WTC11 (cell line): ENCODE data around the gene SPACA9. TPM values are rescaled to one million over a fixed set of nuclear protein-coding genes. Genes with fewer than 3 reads are reported as not detected.

Experiments used
- ATAC-seq: fragments of 200-7000 bp; cut with Tn5 transposase; 2 replicates; pipeline ENCODE4 v1.10.0; 2021; ENCODE audit warnings: mild to moderate bottlenecking, moderate library complexity
- CTCF ChIA-PET: fragments of 300-600 bp; sonication (Branson Sonifier 250); formaldehyde crosslinking; loops from one replicate; lab custom pipeline; 2021; ENCODE audit warnings: antibody characterized with exemption; lab: Charles Lee
- POLR2A ChIA-PET: fragments of 350-600 bp; sonication (Branson Sonifier 250); formaldehyde crosslinking; loops from one replicate; lab custom pipeline; 2021; ENCODE audit warnings: antibody characterized with exemption; lab: Charles Lee
- DNase-seq: peaks from one replicate; pipeline ENCODE4 v3.0.0; 2021; ENCODE audit warnings: low spot score
- H3K27ac Mint-ChIP-seq: 2 replicates; pipeline ENCODE4 v1.8.0; 2021; ENCODE audit warnings: mixed read lengths
- H3K27me3 Mint-ChIP-seq: 2 replicates; pipeline ENCODE4 v1.8.0; 2021; ENCODE audit warnings: low read depth, mild to moderate bottlenecking, moderate library complexity, mixed read lengths
- H3K36me3 Mint-ChIP-seq: 2 replicates; pipeline ENCODE4 v1.8.0; 2021; ENCODE audit warnings: mixed read lengths
- H3K4me1 Mint-ChIP-seq: 2 replicates; pipeline ENCODE4 v1.8.0; 2022; ENCODE audit warnings: mixed read lengths
- H3K4me3 Mint-ChIP-seq: 2 replicates; pipeline ENCODE4 v1.8.0; 2021; ENCODE audit warnings: mild to moderate bottlenecking, moderate library complexity, mixed read lengths
- H3K9me3 Mint-ChIP-seq: 2 replicates; pipeline ENCODE4 v1.8.0; 2021; ENCODE audit warnings: mixed read lengths
- ATF1 ChIP-seq: sonication (generic); formaldehyde crosslinking; IDR thresholded peaks from 2 replicates; pipeline ENCODE4 v1.8.1; 2023; ENCODE audit warnings: mild to moderate bottlenecking, moderate library complexity, missing genetic modification reagents
- CBFB ChIP-seq: sonication (generic); formaldehyde crosslinking; IDR thresholded peaks from 2 replicates; pipeline ENCODE4 v1.8.1; 2022; ENCODE audit warnings: mild to moderate bottlenecking, low read depth, missing genetic modification reagents
- CREM ChIP-seq: sonication (generic); formaldehyde crosslinking; IDR thresholded peaks from 2 replicates; pipeline ENCODE4 v1.8.1; 2022; ENCODE audit warnings: mild to moderate bottlenecking, missing genetic modification reagents, moderate library complexity
- EMX1 ChIP-seq: fragments of 250-450 bp; sonication (Bioruptor Pico); IDR thresholded peaks from 2 replicates; pipeline ENCODE4 v1.8.0; 2021; ENCODE audit warnings: mild to moderate bottlenecking
- ESRRA ChIP-seq: sonication (generic); formaldehyde crosslinking; IDR thresholded peaks from 2 replicates; pipeline ENCODE4 v1.8.1; 2022; ENCODE audit warnings: mild to moderate bottlenecking, missing genetic modification reagents, borderline replicate concordance
- GRHL2 ChIP-seq: fragments of 250-450 bp; sonication (Bioruptor Pico); IDR thresholded peaks from 2 replicates; pipeline ENCODE4 v1.8.0; 2022; ENCODE audit warnings: mild to moderate bottlenecking, moderate library complexity; ENCODE audit not compliant: insufficient replicate concordance, severe bottlenecking
- HMGA2 ChIP-seq: fragments of 250-450 bp; sonication (Bioruptor Pico); IDR thresholded peaks from 2 replicates; pipeline ENCODE4 v1.4.0; 2021; ENCODE audit warnings: mild to moderate bottlenecking, moderate library complexity
- IRF1 ChIP-seq: sonication (generic); formaldehyde crosslinking; IDR thresholded peaks from 2 replicates; pipeline ENCODE4 v1.8.0; 2023; ENCODE audit warnings: missing genetic modification reagents
- JUN ChIP-seq: sonication (generic); formaldehyde crosslinking; IDR thresholded peaks from 2 replicates; pipeline ENCODE4 v1.8.0; 2023; ENCODE audit warnings: mild to moderate bottlenecking, missing genetic modification reagents
- KAT7 ChIP-seq: sonication (generic); formaldehyde crosslinking; IDR thresholded peaks from 2 replicates; pipeline ENCODE4 v1.8.1; 2023; ENCODE audit warnings: missing genetic modification reagents, mild to moderate bottlenecking, borderline replicate concordance
- MAX ChIP-seq: sonication (generic); formaldehyde crosslinking; IDR thresholded peaks from 2 replicates; pipeline ENCODE4 v1.8.0; 2022; ENCODE audit warnings: mild to moderate bottlenecking, missing genetic modification reagents
- NFE2L1 ChIP-seq: sonication (generic); formaldehyde crosslinking; IDR thresholded peaks from 2 replicates; pipeline ENCODE4 v1.8.1; 2023; ENCODE audit warnings: missing genetic modification reagents
- NFYB ChIP-seq: sonication (generic); formaldehyde crosslinking; conservative IDR thresholded peaks from 2 replicates; pipeline ENCODE4 v1.8.0; 2022; ENCODE audit warnings: low read depth, missing genetic modification reagents
- NR1H2 ChIP-seq: sonication (generic); formaldehyde crosslinking; IDR thresholded peaks from 2 replicates; pipeline ENCODE4 v1.9.0; 2021; ENCODE audit warnings: mild to moderate bottlenecking, moderate library complexity, missing genetic modification reagents
- OVOL2 ChIP-seq: fragments of 250-450 bp; sonication (Bioruptor Pico); IDR thresholded peaks from 2 replicates; pipeline ENCODE4 v1.9.0; 2021; ENCODE audit warnings: mild to moderate bottlenecking, borderline replicate concordance
- PRDM15 ChIP-seq: sonication (generic); formaldehyde crosslinking; IDR thresholded peaks from 2 replicates; pipeline ENCODE4 v1.8.0; 2022; ENCODE audit warnings: missing genetic modification reagents
- RORB ChIP-seq: fragments of 250-450 bp; sonication (Bioruptor Pico); IDR thresholded peaks from 2 replicates; pipeline ENCODE4 v1.9.0; 2021; ENCODE audit warnings: mild to moderate bottlenecking
- SMAD3 ChIP-seq: sonication (generic); formaldehyde crosslinking; IDR thresholded peaks from 2 replicates; pipeline ENCODE4 v1.8.0; 2022; ENCODE audit warnings: missing genetic modification reagents, mild to moderate bottlenecking, borderline replicate concordance
- SMAD4 ChIP-seq: sonication (generic); formaldehyde crosslinking; IDR thresholded peaks from 2 replicates; pipeline ENCODE4 v1.8.0; 2022; ENCODE audit warnings: mild to moderate bottlenecking, missing genetic modification reagents
- TEAD1 ChIP-seq: sonication (generic); formaldehyde crosslinking; IDR thresholded peaks from 2 replicates; pipeline ENCODE4 v1.8.0; 2022; ENCODE audit warnings: mild to moderate bottlenecking, missing genetic modification reagents
- ZBTB21 ChIP-seq: sonication (generic); formaldehyde crosslinking; IDR thresholded peaks from 2 replicates; pipeline ENCODE4 v1.8.1; 2023; ENCODE audit warnings: mild to moderate bottlenecking, missing genetic modification reagents, borderline replicate concordance
- ZNF138 ChIP-seq: sonication (generic); formaldehyde crosslinking; conservative IDR thresholded peaks from 2 replicates; pipeline ENCODE4 v1.8.1; 2022; ENCODE audit warnings: mild to moderate bottlenecking, moderate library complexity, missing genetic modification reagents
- ZNF232 ChIP-seq: sonication (generic); formaldehyde crosslinking; IDR thresholded peaks from 2 replicates; pipeline ENCODE4 v1.8.0; 2022; ENCODE audit warnings: mild to moderate bottlenecking, missing genetic modification reagents
- ZNF423 ChIP-seq: fragments of 250-450 bp; sonication (Bioruptor Pico); IDR thresholded peaks from 2 replicates; pipeline ENCODE4 v2.1.2; 2022; ENCODE audit warnings: mild to moderate bottlenecking, moderate library complexity
- total RNA-seq: library from RNA; stranded (reverse); gene quantifications from 3 replicates; pipeline ENCODE4 v1.2.3, GENCODE V29; 2021
- TF ChIP-seq, protein P1 (sequence below): fragments of 250-450 bp; sonication (Bioruptor Pico); IDR thresholded peaks from 2 replicates; pipeline ENCODE4 v1.9.0; 2021; ENCODE audit warnings: moderate library complexity, mild to moderate bottlenecking, inconsistent platforms, borderline replicate concordance
- TF ChIP-seq, protein P2 (sequence below): sonication (generic); formaldehyde crosslinking; IDR thresholded peaks from 2 replicates; pipeline ENCODE4 v1.8.1; 2022; ENCODE audit warnings: missing genetic modification reagents, borderline replicate concordance
- TF ChIP-seq, protein P3 (sequence below): sonication (generic); formaldehyde crosslinking; IDR thresholded peaks from 2 replicates; pipeline ENCODE4 v1.8.1; 2023; ENCODE audit warnings: mild to moderate bottlenecking, missing genetic modification reagents, moderate library complexity

SPACA9 gene
- total RNA-seq, 1 experiment from 2014 or later = 0.48 TPM

DNA sequence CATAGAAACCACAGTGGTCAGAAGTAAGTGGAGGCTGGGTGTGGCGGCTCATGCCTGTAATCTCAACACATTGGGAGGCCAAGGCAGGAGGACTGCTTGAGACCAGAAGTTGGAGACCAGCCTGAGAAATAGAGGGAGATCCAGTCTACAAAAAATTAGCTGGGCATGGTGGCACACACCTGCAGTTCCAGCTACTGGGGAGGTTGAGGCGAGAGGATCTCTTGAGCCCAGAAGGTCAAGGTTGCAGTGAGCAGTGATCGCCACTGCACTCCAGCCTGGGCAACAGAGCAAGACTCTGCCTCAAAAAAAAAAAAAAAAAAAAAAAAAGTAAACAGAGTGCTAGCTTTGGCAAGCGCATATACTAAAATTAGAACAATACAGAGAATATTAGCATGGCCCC, 25.2 kb upstream of the SPACA9 start:
- ChIA-PET POLR2A (interaction anchor here (0.6 kb wide), 1 partner anchor 69 kb away, joined by 3 read pairs; no protein-coding TSS in a partner anchor), CTCF (no interaction called here)
- Mint-ChIP-seq H3K9me3 (no peaks in the 10 kb centered on the region), H3K4me1 (peaks cover 21% of the 10 kb centered on the region), H3K4me3 (no peak overlapping the region), H3K27ac (no peak overlapping the region), H3K27me3 (no peaks in the 10 kb centered on the region; the same call in 1 of the 2 replicates), H3K36me3 (no peaks in the 10 kb centered on the region)
- ATAC-seq (no peak), DNase-seq (no peak)
- no peak for TF ChIP-seq ZNF138 (CRISPR knock-in tag)
- TF ChIP-seq, protein P1, sequence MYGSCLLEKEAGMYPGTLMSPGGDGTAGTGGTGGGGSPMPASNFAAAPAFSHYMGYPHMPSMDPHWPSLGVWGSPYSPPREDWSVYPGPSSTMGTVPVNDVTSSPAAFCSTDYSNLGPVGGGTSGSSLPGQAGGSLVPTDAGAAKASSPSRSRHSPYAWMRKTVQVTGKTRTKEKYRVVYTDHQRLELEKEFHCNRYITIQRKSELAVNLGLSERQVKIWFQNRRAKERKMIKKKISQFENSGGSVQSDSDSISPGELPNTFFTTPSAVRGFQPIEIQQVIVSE (CRISPR knock-in tag) = no peak
- no peak for TF ChIP-seq SMAD3 (CRISPR knock-in tag)
- TF ChIP-seq CREM (CRISPR knock-in tag) = no peak
- TF ChIP-seq GRHL2 (CRISPR knock-in tag) = no peak
- no peak for TF ChIP-seq NR1H2
- no peak for TF ChIP-seq CBFB (CRISPR knock-in tag)
- TF ChIP-seq JUN (CRISPR knock-in tag) = no peak
- no peak for TF ChIP-seq ZBTB21 (CRISPR knock-in tag)
- no peak for TF ChIP-seq ZNF232 (CRISPR knock-in tag)
- TF ChIP-seq ESRRA (CRISPR knock-in tag) = no peak
- no peak for TF ChIP-seq PRDM15
- no peak for TF ChIP-seq MAX (CRISPR knock-in tag)
- TF ChIP-seq TEAD1 (CRISPR knock-in tag) = no peak
- TF ChIP-seq ATF1 (CRISPR knock-in tag) = no peak

GRCh38 chr9:132854832-132855231, 23.9 kb upstream of the SPACA9 start:
- ChIA-PET CTCF (no interaction called here), POLR2A (no interaction called here)
- no peak for DNase-seq
- H3K9me3 Mint-ChIP-seq = no peaks in the 10 kb centered on the region
- peaks cover 11% of the 10 kb centered on the region for H3K4me1 Mint-ChIP-seq
- H3K36me3 Mint-ChIP-seq = no peaks in the 10 kb centered on the region
- H3K27me3 Mint-ChIP-seq = no peaks in the 10 kb centered on the region
- no peak overlapping the region for H3K4me3 Mint-ChIP-seq
- TF ChIP-seq SMAD4 = no peak
- TF ChIP-seq ZNF423 (CRISPR knock-in tag) = no peak
- TF ChIP-seq, protein P2, sequence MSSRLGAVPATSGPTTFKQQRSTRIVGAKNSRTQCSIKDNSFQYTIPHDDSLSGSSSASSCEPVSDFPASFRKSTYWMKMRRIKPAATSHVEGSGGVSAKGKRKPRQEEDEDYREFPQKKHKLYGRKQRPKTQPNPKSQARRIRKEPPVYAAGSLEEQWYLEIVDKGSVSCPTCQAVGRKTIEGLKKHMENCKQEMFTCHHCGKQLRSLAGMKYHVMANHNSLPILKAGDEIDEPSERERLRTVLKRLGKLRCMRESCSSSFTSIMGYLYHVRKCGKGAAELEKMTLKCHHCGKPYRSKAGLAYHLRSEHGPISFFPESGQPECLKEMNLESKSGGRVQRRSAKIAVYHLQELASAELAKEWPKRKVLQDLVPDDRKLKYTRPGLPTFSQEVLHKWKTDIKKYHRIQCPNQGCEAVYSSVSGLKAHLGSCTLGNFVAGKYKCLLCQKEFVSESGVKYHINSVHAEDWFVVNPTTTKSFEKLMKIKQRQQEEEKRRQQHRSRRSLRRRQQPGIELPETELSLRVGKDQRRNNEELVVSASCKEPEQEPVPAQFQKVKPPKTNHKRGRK (CRISPR knock-in tag) = no peak
- no peak for TF ChIP-seq RORB (CRISPR knock-in tag)
- no peak for TF ChIP-seq NFYB
- TF ChIP-seq NFE2L1 (CRISPR knock-in tag) = no peak
- no peak for TF ChIP-seq OVOL2 (CRISPR knock-in tag)
- no peak for TF ChIP-seq EMX1
- TF ChIP-seq HMGA2 (CRISPR knock-in tag) = no peak
- TF ChIP-seq IRF1 (CRISPR knock-in tag) = no peak
- TF ChIP-seq, protein P3, sequence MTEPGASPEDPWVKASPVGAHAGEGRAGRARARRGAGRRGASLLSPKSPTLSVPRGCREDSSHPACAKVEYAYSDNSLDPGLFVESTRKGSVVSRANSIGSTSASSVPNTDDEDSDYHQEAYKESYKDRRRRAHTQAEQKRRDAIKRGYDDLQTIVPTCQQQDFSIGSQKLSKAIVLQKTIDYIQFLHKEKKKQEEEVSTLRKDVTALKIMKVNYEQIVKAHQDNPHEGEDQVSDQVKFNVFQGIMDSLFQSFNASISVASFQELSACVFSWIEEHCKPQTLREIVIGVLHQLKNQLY (CRISPR knock-in tag) = no peak
- TF ChIP-seq ATF1 (CRISPR knock-in tag) = no peak
- no peak for TF ChIP-seq NR1H2
- TF ChIP-seq KAT7 (CRISPR knock-in tag) = no peak
- no peak overlapping the region for H3K27ac Mint-ChIP-seq
- no peak for ATAC-seq
